ENCODE data around the gene CCDC106.
A peak's percentile ranks its signal among the peaks of the same experiment; 100 is the strongest.

The CCDC106 gene

DNA sequence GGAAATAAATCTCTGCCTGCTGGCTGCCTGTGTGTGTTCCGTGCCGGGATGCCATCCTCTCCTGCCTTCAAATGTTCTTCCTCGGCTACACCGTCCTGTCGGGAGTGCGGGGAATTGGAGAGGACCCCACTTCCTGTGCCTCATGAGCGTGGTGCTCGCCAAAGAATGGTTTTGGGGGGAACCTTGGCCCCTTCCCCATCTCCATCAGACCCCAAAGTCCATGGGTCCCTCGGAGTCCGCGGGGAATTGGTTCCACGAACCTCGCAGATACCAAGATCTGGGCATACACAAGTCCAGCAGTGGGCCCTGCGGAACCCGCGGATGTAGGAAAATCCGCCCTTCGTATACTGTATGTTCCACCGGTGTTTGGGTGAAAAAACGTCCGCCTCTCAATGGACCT, 44.9 kb upstream of the CCDC106 start:
- no peak for DNase-seq (ENCODE audit: low read depth, low spot score)
- Histone ChIP-seq H3K27ac (peak overlapping the region; percentile 98; the same call in 1 of the 2 replicates), H3K9ac (ENCODE audit: insufficient read length) (no peak overlapping the region), H3K36me3 (ENCODE audit: insufficient read depth, low read length) (no peaks in the 10 kb centered on the region), H3K4me3 (no peak overlapping the region), H3K9me3 (ENCODE audit: low read depth, low read length) (no peaks in the 10 kb centered on the region)
- TF ChIP-seq POLR2AphosphoS5 (IDR thresholded peaks at IDR 0.05; ENCODE audit: borderline replicate concordance, low read depth, low read length), result no peak
- TF ChIP-seq EZH2 (IDR thresholded peaks at IDR 0.05), result no peak
- no peak for TF ChIP-seq FOXP2 (optimal IDR thresholded peaks at IDR 0.05; ENCODE audit: control extremely low read depth, extremely low read length, insufficient read depth)

DNA sequence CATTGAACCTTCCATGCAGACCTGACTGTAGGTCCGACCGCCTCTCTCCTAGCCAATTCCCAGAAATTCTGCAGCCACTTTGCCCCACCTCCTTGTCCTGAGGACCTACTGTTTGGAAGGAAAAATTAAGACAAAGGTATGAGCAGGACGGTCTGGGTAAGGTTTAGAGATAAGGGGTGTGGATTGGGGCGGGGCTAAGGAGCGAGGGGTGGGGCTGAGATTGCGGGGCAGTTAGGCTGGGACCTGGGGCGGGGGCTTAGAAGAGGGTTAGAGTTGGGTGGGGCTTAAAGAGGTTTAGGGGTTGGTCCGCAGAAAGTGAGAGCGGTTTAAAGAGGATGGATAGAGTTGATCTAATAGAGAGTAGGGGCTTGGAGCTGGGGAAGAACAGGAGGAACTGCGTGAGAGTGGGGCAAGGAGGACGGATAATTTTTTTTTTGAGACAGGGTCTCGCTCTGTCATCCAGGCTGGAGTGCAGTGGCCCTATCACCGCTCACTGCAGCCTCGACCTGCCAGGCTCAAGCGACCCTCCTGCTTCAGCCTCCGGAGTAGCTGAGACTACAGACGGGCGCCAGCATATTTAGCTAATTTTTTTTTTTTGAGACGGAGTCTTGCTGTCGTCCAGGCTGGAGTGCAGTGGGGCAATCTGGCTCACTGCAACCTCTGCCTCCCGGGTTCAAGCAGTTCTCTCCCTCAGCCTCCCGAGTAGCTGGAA, 44.3 kb upstream of the CCDC106 start:
- DNase-seq (ENCODE audit: low read depth, low spot score), result no peak
- Histone ChIP-seq H3K9me3 (ENCODE audit: low read depth, low read length) (no peaks in the 10 kb centered on the region), H3K9ac (ENCODE audit: insufficient read length) (no peak overlapping the region), H3K36me3 (ENCODE audit: insufficient read depth, low read length) (no peaks in the 10 kb centered on the region), H3K27ac (peak overlapping the region; percentile 98), H3K4me3 (no peak overlapping the region; the same call in 1 of the 2 replicates)
- TF ChIP-seq POLR2AphosphoS5 (IDR thresholded peaks at IDR 0.05; ENCODE audit: borderline replicate concordance, low read depth, low read length), result no peak
- TF ChIP-seq EZH2 (IDR thresholded peaks at IDR 0.05), result no peak
- TF ChIP-seq FOXP2 (optimal IDR thresholded peaks at IDR 0.05; ENCODE audit: control extremely low read depth, extremely low read length, insufficient read depth), result no peak

DNA sequence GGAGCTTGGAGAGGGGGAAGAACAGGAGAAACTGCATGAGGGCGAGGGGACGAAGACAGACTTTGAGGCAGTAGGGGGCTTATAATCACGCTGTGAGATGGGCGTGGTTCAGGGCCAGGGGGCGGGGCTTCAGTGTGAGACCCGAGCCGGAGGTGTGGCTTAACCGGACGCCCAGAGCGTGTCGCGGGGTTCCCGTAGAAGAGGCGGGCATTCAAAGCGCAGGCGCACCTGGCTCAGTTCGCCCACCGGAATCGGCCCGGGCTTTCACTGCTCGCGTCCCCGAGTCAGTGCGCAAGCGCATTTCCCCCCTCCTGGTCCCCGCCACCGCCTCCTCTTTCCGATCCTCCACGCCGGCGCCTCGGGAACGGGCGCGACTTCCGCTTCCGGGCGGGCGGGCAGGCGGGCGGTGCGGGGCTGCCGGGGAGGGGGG, 42.8 kb upstream of the CCDC106 start:
- Histone ChIP-seq H3K36me3 (ENCODE audit: insufficient read depth, low read length) (peaks cover 4% of the 10 kb centered on the region; the same call in 1 of the 2 replicates), H3K9ac (ENCODE audit: insufficient read length) (no peak overlapping the region), H3K4me3 (peak overlapping the region; percentile 98), H3K27ac (peak overlapping the region; percentile 98), H3K9me3 (ENCODE audit: low read depth, low read length) (no peaks in the 10 kb centered on the region)
- DNase-seq (ENCODE audit: low read depth, low spot score), result peak; percentile 96
- TF ChIP-seq POLR2AphosphoS5 (IDR thresholded peaks at IDR 0.05; ENCODE audit: borderline replicate concordance, low read depth, low read length) (peak; percentile 15), EZH2 (IDR thresholded peaks at IDR 0.05) (no peak)

DNA sequence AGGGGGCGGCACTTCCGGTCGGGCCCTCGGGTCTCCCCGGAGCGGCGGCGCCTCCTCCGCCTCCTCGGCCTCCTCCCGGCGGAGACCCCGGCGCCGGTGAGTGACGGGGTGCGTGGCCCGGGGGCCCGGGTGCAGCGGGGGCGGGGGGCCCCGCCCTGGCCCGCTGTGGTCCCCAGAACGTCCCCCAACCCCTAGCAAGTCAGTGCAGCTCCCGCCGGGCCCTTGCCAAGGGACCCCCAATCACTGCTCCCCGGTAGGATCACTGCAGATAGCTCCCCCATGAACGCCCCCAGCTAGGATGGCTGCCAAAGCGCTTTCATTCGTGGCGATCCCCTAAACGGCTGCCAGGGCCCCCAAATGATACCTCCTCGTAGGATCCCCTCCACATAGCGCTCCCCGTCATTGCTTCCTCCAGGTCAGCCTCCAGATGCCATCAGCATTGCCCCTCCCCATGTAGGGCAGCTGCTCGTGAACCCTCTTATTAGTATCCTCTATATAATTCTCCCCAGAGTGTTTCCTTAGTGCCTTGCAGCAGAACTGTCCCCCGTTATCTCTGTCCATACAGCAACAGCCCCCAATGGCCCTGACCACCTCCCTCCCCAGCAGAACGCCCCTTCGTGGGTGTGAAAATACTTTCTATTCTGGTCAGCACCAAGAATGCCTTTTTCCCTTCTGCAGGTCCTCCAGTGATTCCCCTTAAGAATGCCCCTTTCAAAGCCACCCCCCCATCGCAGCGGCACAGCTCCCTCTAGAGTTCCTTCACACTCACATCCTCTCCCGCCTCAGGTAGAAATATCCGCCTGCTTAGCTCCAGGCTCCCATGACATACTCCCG, 42.2 kb upstream of the CCDC106 start, which contains the start of gene ZNF865:
ZNF865 (plus strand) TSS at position 11 of the 834 bp plus-strand sequence. CDS start 7,972 bp downstream, outside the sequence.
- peak; percentile 59 for DNase-seq (ENCODE audit: low read depth, low spot score)
- Histone ChIP-seq H3K9ac (ENCODE audit: insufficient read length) (peak within 1 kb of the TSS; percentile 96), H3K27ac (peak within 1 kb of the TSS; percentile 98), H3K36me3 (ENCODE audit: insufficient read depth, low read length) (peaks cover 4% of the 10 kb centered on the region; the same call in 1 of the 2 replicates), H3K4me3 (peak within 1 kb of the TSS; percentile 98), H3K9me3 (ENCODE audit: low read depth, low read length) (no peaks in the 10 kb centered on the region)
- TF ChIP-seq EZH2 (IDR thresholded peaks at IDR 0.05) (no peak), FOXP2 (optimal IDR thresholded peaks at IDR 0.05; ENCODE audit: control extremely low read depth, extremely low read length, insufficient read depth) (no peak), POLR2AphosphoS5 (IDR thresholded peaks at IDR 0.05; ENCODE audit: borderline replicate concordance, low read depth, low read length) (no peak)

DNA sequence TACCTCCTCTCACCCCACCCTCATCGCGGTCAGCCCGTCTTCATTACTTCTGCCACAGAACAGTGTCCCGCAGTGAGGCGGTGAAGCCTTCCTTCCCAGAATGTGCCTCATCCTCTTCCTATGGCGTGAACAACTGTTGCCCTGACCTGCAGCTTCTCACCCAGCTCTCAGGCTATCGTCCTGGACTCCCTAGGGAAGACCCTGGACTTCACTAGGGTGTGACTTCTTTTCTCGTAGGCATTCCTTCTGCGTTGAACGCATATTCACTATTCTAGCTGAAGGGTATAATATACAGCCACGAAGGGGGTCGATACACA, 41.6 kb upstream of the CCDC106 start:
- H3K9ac ChIP-seq (ENCODE audit: insufficient read length), result peak overlapping the region; percentile 96
- H3K9me3 ChIP-seq (ENCODE audit: low read depth, low read length), result no peaks in the 10 kb centered on the region
- H3K4me3 ChIP-seq, result peak overlapping the region; percentile 98
- TF ChIP-seq FOXP2 (optimal IDR thresholded peaks at IDR 0.05; ENCODE audit: control extremely low read depth, extremely low read length, insufficient read depth) (no peak), EZH2 (IDR thresholded peaks at IDR 0.05) (no peak), POLR2AphosphoS5 (IDR thresholded peaks at IDR 0.05; ENCODE audit: borderline replicate concordance, low read depth, low read length) (no peak)
- no peak for DNase-seq (ENCODE audit: low read depth, low spot score)
- peaks cover 4% of the 10 kb centered on the region; the same call in 1 of the 2 replicates for H3K36me3 ChIP-seq (ENCODE audit: insufficient read depth, low read length)
- H3K27ac ChIP-seq, result peak overlapping the region; percentile 98

DNA sequence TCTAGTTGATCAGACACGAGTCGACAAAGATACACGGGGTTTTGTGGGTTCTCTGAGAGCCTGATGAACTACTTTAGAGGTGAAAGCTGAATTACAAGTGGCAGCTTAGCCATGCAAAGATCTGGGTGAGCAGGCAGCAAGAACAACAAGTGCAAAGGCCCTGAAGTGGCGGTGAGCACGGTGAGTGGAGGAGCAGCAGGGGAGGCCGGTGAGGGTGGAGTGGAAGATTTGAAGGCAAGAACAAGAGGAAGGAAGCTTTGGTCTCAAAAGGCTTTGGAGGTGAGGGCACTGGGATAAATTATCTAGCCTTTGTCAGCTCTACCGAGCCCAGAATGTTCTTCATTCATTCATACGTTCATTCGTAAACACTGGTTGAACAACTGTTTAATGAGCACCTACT, 41.2 kb upstream of the CCDC106 start:
- TF ChIP-seq FOXP2 (optimal IDR thresholded peaks at IDR 0.05; ENCODE audit: control extremely low read depth, extremely low read length, insufficient read depth), result no peak
- TF ChIP-seq POLR2AphosphoS5 (IDR thresholded peaks at IDR 0.05; ENCODE audit: borderline replicate concordance, low read depth, low read length), result no peak
- TF ChIP-seq EZH2 (IDR thresholded peaks at IDR 0.05), result no peak
- Histone ChIP-seq H3K9ac (ENCODE audit: insufficient read length) (peak overlapping the region; percentile 96), H3K36me3 (ENCODE audit: insufficient read depth, low read length) (peaks cover 4% of the 10 kb centered on the region; the same call in 1 of the 2 replicates), H3K9me3 (ENCODE audit: low read depth, low read length) (no peaks in the 10 kb centered on the region), H3K27ac (peak overlapping the region; percentile 58; the same call in 1 of the 2 replicates), H3K4me3 (peak overlapping the region; percentile 98)
- DNase-seq (ENCODE audit: low read depth, low spot score), result no peak

DNA sequence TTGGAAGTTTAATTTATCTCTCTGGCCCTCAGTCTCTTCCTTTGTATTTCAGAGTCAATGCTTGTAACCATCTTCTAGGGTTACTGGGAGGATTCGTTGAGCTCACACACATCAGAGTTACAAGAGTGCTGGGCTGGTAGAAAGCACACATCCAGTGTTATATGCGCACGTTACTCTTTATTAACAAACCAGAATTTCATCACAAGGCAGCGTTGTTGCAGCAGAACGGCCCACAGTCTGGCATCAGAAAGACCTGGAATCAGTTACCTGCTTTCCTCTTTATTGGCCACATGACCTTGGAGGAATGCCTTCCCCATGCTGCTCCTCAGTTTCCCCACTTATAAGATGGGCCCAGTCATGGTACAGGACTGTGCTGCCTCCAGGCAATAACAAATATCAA, 38.7 kb upstream of the CCDC106 start:
- no peak for DNase-seq (ENCODE audit: low read depth, low spot score)
- Histone ChIP-seq H3K36me3 (ENCODE audit: insufficient read depth, low read length) (peaks cover 4% of the 10 kb centered on the region; the same call in 1 of the 2 replicates), H3K27ac (no peak overlapping the region), H3K9ac (ENCODE audit: insufficient read length) (no peak overlapping the region), H3K4me3 (no peak overlapping the region), H3K9me3 (ENCODE audit: low read depth, low read length) (no peaks in the 10 kb centered on the region)
- no peak for TF ChIP-seq FOXP2 (optimal IDR thresholded peaks at IDR 0.05; ENCODE audit: control extremely low read depth, extremely low read length, insufficient read depth)
- TF ChIP-seq EZH2 (IDR thresholded peaks at IDR 0.05), result no peak
- TF ChIP-seq POLR2AphosphoS5 (IDR thresholded peaks at IDR 0.05; ENCODE audit: borderline replicate concordance, low read depth, low read length), result no peak

DNA sequence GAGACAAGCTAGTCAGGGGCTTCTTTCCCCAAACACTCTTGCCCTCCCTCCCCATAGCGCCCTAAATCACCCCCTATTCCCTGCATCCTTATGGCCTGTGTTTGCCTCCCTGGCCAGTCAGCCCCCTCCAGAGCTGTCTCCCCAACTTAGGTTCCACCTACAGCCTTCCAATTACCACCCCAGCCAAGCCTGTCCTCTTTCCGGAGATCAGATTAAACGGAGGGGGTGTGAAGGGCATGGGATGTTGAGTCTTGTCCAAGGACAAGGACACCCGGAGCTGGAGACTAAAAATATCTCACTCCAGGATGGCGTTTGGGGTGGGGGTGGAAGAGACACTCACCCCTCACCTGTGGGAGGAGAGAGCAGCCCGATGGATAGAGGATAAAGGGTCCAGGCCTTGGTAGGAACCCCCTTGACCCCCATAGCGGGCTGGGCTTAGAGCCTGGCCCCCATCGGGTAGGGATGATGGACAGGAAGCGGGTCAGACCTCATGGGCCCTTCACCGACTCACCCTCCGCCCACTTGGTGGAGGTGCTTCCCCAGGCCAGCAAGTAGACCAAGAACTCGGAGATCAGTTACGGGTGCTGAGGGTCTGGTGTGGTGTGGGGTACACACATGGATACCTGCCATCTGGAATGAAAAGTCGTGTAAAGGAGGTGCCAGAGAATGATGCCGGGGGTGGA, 36.6 kb upstream of the CCDC106 start:
- Histone ChIP-seq H3K9ac (ENCODE audit: insufficient read length) (no peak overlapping the region), H3K9me3 (ENCODE audit: low read depth, low read length) (no peaks in the 10 kb centered on the region), H3K36me3 (ENCODE audit: insufficient read depth, low read length) (peaks cover 6% of the 10 kb centered on the region; the same call in 1 of the 2 replicates), H3K4me3 (no peak overlapping the region), H3K27ac (no peak overlapping the region)
- DNase-seq (ENCODE audit: low read depth, low spot score), result no peak
- TF ChIP-seq EZH2 (IDR thresholded peaks at IDR 0.05) (no peak), POLR2AphosphoS5 (IDR thresholded peaks at IDR 0.05; ENCODE audit: borderline replicate concordance, low read depth, low read length) (no peak), FOXP2 (optimal IDR thresholded peaks at IDR 0.05; ENCODE audit: control extremely low read depth, extremely low read length, insufficient read depth) (no peak)
